ENCODE data around the gene AOC3.
"Not testable (repeated sequence)": the region's sequence is repeated elsewhere in the genome, so short reads cannot be mapped to it uniquely, and the experiment has no call there.

The AOC3 gene

DNA sequence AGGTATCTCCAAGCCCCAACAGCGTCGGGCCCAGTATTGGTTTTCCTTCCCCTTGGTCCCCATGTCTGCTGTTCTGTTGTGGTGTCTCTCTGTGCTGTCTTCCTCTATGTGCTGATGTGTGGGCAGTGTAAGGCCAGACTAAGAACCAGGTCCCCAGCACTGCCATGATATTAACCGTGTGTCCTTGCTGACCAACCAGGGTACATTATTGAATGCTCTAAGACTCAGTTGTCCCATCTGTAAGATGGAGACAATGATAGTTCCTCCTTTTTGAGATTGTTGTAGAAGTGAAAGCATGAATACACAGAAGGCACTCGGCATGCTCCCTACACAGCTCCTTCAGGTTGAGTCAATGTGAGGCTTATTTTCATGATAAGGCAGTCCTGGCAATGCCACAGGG, 20.6 kb downstream of the AOC3 start:
- Histone ChIP-seq H3K27me3 (ENCODE audit: insufficient read depth, low read length, poor library complexity, severe bottlenecking) (no peaks in the 10 kb centered on the region), H2AFZ (ENCODE audit: low read length) (no peak overlapping the region), H3K9ac (ENCODE audit: low read depth, low read length, poor library complexity, severe bottlenecking) (no peak overlapping the region), H3K9me2 (replicated peaks; ENCODE audit: low read depth, low read length) (no peaks in the 10 kb centered on the region), H3K36me3 (ENCODE audit: insufficient read depth, low read length) (no peaks in the 10 kb centered on the region), H3K4me1 (ENCODE audit: insufficient read depth, low read length, poor library complexity, severe bottlenecking) (no peaks in the 10 kb centered on the region), H3K4me2 (ENCODE audit: low read depth, low read length, poor library complexity, severe bottlenecking) (no peak overlapping the region), H3F3A (ENCODE audit: low read depth) (no peaks in the 10 kb centered on the region), H3K79me2 (ENCODE audit: insufficient read depth, low read length) (no peaks in the 10 kb centered on the region), H3K9me3 (ENCODE audit: insufficient read depth, low read depth, low read length) (no peaks in the 10 kb centered on the region), H3K4me3 (ENCODE audit: low read length, poor library complexity, severe bottlenecking) (no peak overlapping the region), H4K20me1 (ENCODE audit: insufficient read depth, low read length, poor library complexity, severe bottlenecking) (no peaks in the 10 kb centered on the region)
- no peak for TF ChIP-seq EZH2phosphoT487 (IDR thresholded peaks at IDR 0.05; ENCODE audit: borderline replicate concordance)

DNA sequence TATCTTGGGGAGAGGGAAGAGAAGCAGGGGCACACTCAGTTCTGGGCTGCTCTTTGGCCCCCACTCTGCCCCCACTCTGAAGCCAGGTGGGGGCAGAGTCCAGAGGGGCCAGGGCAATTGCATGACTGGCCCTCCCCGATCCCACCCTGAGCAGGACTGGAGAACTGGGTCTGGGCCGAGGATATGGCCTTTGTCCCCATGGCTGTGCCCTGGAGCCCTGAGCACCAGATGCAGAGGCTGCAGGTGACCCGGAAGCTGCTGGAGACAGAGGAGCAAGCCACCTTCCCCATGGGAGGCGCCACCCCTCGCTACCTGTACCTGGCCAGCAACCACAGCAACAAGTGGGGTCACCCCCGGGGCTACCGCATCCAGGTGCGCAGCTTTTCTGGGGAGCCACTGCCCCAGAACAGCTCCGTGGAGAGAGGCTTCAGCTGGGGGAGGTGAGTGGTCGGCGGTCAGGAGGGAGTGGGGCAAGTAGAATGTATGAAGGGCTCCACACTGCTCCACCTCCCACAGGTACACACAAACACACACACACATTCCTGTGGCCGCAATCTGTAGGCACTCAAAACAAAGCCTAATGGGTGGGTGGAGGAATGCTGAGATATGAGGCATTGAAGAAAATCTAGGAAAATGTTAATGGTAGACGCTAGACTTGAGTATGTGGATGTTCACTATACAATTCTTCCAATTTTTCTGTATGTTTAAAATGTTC, 21.4 kb downstream of the AOC3 start:
- H3K36me3 ChIP-seq (ENCODE audit: insufficient read depth, low read length) = no peaks in the 10 kb centered on the region
- no peaks in the 10 kb centered on the region for H3K79me2 ChIP-seq (ENCODE audit: insufficient read depth, low read length)
- H3K4me1 ChIP-seq (ENCODE audit: insufficient read depth, low read length, poor library complexity, severe bottlenecking) = no peaks in the 10 kb centered on the region
- no peak overlapping the region for H3K4me2 ChIP-seq (ENCODE audit: low read depth, low read length, poor library complexity, severe bottlenecking)
- no peak overlapping the region for H2AFZ ChIP-seq (ENCODE audit: low read length)
- H3K27me3 ChIP-seq (ENCODE audit: insufficient read depth, low read length, poor library complexity, severe bottlenecking) = no peaks in the 10 kb centered on the region
- TF ChIP-seq, protein P1, sequence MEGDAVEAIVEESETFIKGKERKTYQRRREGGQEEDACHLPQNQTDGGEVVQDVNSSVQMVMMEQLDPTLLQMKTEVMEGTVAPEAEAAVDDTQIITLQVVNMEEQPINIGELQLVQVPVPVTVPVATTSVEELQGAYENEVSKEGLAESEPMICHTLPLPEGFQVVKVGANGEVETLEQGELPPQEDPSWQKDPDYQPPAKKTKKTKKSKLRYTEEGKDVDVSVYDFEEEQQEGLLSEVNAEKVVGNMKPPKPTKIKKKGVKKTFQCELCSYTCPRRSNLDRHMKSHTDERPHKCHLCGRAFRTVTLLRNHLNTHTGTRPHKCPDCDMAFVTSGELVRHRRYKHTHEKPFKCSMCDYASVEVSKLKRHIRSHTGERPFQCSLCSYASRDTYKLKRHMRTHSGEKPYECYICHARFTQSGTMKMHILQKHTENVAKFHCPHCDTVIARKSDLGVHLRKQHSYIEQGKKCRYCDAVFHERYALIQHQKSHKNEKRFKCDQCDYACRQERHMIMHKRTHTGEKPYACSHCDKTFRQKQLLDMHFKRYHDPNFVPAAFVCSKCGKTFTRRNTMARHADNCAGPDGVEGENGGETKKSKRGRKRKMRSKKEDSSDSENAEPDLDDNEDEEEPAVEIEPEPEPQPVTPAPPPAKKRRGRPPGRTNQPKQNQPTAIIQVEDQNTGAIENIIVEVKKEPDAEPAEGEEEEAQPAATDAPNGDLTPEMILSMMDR (conservative IDR thresholded peaks at IDR 0.05; ENCODE audit: low read length) = no peak
- no peak for TF ChIP-seq EZH2phosphoT487 (IDR thresholded peaks at IDR 0.05; ENCODE audit: borderline replicate concordance)
- H3K9me2 ChIP-seq (replicated peaks; ENCODE audit: low read depth, low read length) = no peaks in the 10 kb centered on the region
- no peak overlapping the region for H3K4me3 ChIP-seq (ENCODE audit: low read length, poor library complexity, severe bottlenecking)
- H3K9me3 ChIP-seq (ENCODE audit: insufficient read depth, low read depth, low read length) = no peaks in the 10 kb centered on the region
- no peaks in the 10 kb centered on the region for H3F3A ChIP-seq (ENCODE audit: low read depth)
- H3K9ac ChIP-seq (ENCODE audit: low read depth, low read length, poor library complexity, severe bottlenecking) = no peak overlapping the region
- no peaks in the 10 kb centered on the region for H4K20me1 ChIP-seq (ENCODE audit: insufficient read depth, low read length, poor library complexity, severe bottlenecking)

DNA sequence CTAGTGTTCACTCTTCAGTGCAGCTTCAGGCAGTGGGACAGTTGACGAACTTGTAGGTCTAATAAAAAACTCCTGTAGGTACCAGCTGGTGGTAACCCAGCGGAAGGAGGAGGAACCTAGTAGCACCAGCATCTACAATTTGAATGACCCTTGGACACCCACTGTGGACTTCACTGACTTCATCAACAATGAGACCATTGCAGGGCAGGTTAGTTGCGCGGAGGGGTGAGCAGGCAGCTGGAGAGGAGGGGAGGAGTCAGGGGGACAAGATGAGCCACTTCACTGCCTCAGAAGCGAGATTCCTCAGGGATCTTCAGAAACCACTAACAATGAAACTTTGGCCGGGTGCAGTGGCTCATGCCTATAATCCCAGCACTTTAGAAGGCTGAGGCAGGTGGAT, 22.3 kb downstream of the AOC3 start:
- Histone ChIP-seq H3K36me3 (ENCODE audit: insufficient read depth, low read length) (no peaks in the 10 kb centered on the region), H3K9me2 (replicated peaks; ENCODE audit: low read depth, low read length) (no peaks in the 10 kb centered on the region), H3K4me3 (ENCODE audit: low read length, poor library complexity, severe bottlenecking) (no peak overlapping the region), H3K9me3 (ENCODE audit: insufficient read depth, low read depth, low read length) (no peaks in the 10 kb centered on the region), H4K20me1 (ENCODE audit: insufficient read depth, low read length, poor library complexity, severe bottlenecking) (no peaks in the 10 kb centered on the region), H3K4me1 (ENCODE audit: insufficient read depth, low read length, poor library complexity, severe bottlenecking) (no peaks in the 10 kb centered on the region), H3K79me2 (ENCODE audit: insufficient read depth, low read length) (no peaks in the 10 kb centered on the region), H3K27me3 (ENCODE audit: insufficient read depth, low read length, poor library complexity, severe bottlenecking) (no peaks in the 10 kb centered on the region), H2AFZ (ENCODE audit: low read length) (no peak overlapping the region), H3K4me2 (ENCODE audit: low read depth, low read length, poor library complexity, severe bottlenecking) (no peak overlapping the region), H3F3A (ENCODE audit: low read depth) (no peaks in the 10 kb centered on the region), H3K9ac (ENCODE audit: low read depth, low read length, poor library complexity, severe bottlenecking) (no peak overlapping the region)
- TF ChIP-seq EZH2phosphoT487 (IDR thresholded peaks at IDR 0.05; ENCODE audit: borderline replicate concordance) = no peak
- TF ChIP-seq, protein P1 (conservative IDR thresholded peaks at IDR 0.05; ENCODE audit: low read length) = no peak

DNA sequence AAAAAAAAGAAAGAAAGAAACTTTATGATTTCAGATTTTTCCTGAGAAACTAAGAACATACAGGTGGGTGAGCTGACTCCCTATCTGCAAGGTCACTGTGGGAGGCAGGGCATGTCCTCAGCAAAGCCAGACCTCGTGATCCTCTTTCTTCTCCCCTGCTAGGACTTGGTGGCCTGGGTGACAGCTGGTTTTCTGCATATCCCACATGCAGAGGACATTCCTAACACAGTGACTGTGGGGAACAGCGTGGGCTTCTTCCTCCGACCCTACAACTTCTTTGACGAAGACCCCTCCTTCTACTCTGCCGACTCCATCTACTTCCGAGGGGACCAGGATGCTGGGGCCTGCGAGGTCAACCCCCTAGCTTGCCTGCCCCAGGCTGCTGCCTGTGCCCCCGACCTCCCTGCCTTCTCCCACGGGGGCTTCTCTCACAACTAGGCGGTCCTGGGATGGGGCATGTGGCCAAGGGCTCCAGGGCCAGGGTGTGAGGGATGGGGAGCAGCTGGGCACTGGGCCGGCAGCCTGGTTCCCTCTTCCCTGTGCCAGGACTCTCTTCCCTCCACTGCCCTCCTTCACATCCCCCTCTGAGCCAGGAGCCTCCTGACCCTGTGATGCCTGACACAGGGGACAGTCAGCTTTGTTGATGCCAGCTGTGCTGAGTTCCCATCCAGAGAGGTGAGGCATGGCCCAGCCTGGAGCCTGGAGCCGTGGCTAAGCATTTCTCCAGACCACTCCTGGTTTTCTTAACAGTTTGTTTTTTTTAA, 23.1 kb downstream of the AOC3 start:
- not testable (repeated sequence) for H3K79me2 ChIP-seq (ENCODE audit: insufficient read depth, low read length); H3K4me1 ChIP-seq (ENCODE audit: insufficient read depth, low read length, poor library complexity, severe bottlenecking); H3K9me2 ChIP-seq (replicated peaks; ENCODE audit: low read depth, low read length); H3K27me3 ChIP-seq (ENCODE audit: insufficient read depth, low read length, poor library complexity, severe bottlenecking); H3K4me2 ChIP-seq (ENCODE audit: low read depth, low read length, poor library complexity, severe bottlenecking); H3K9ac ChIP-seq (ENCODE audit: low read depth, low read length, poor library complexity, severe bottlenecking); H3K9me3 ChIP-seq (ENCODE audit: insufficient read depth, low read depth, low read length); H4K20me1 ChIP-seq (ENCODE audit: insufficient read depth, low read length, poor library complexity, severe bottlenecking); H3K4me3 ChIP-seq (ENCODE audit: low read length, poor library complexity, severe bottlenecking); H3F3A ChIP-seq (ENCODE audit: low read depth); H2AFZ ChIP-seq (ENCODE audit: low read length); H3K36me3 ChIP-seq (ENCODE audit: insufficient read depth, low read length)
